Activated B cell treated with CpG ODN at 0.5 μM for 24 hours (primary cell): ENCODE measurements around the gene LIG1. TPM values are rescaled to one million over a fixed set of nuclear protein-coding genes. Genes with fewer than 3 reads are reported as not detected.

ENCODE experiments used
- ATAC-seq: fragments of 200-7000 bp; cut with Tn5 transposase; one replicate; pipeline ENCODE4 v1.10.0; 2021; ENCODE audit warnings: low read depth, mild to moderate bottlenecking, moderate library complexity
- CTCF ChIA-PET: fragments of 350-600 bp; sonication (Branson Sonifier 250); formaldehyde crosslinking; loops from one replicate; lab custom pipeline; 2021; ENCODE audit warnings: antibody characterized with exemption; lab: Charles Lee
- POLR2A ChIA-PET: fragments of 350-600 bp; sonication (Branson Sonifier 250); formaldehyde crosslinking; loops from one replicate; lab custom pipeline; 2021; ENCODE audit warnings: antibody characterized with exemption; lab: Charles Lee
- DNase-seq: peaks from one replicate; pipeline ENCODE4 v3.0.0; 2022
- H3K27ac Mint-ChIP-seq: one replicate; pipeline ENCODE4 v1.8.0; 2020; ENCODE audit warnings: mixed read lengths
- H3K27me3 Mint-ChIP-seq: one replicate; pipeline ENCODE4 v1.8.0; 2021; ENCODE audit warnings: mixed read lengths
- H3K36me3 Mint-ChIP-seq: one replicate; pipeline ENCODE4 v1.8.0; 2021; ENCODE audit warnings: low read depth, mixed read lengths
- H3K4me1 Mint-ChIP-seq: one replicate; pipeline ENCODE4 v1.8.0; 2021; ENCODE audit warnings: mixed read lengths
- H3K4me3 Mint-ChIP-seq: one replicate; pipeline ENCODE4 v1.8.0; 2020; ENCODE audit warnings: mild to moderate bottlenecking, mixed read lengths
- H3K9me3 Mint-ChIP-seq: one replicate; pipeline ENCODE4 v1.8.0; 2020; ENCODE audit warnings: mixed read lengths
- intact Hi-C: fragments of 100-400 bp; cut with micrococcal nuclease; formaldehyde crosslinking; loops from one replicate; pipeline ENCODE4 v1.15.1; 2024
- total RNA-seq: library from RNA; stranded (reverse); gene quantifications from 2 replicates; pipeline ENCODE4 v1.2.3, GENCODE V29; 2022
- TF ChIP-seq, protein P1 (sequence below): fragments of 200-600 bp; IDR thresholded peaks from one replicate; pipeline ENCODE4 v1.8.0; 2022; ENCODE audit warnings: antibody characterized with exemption, mild to moderate bottlenecking

Gene LIG1
- total RNA-seq, 1 donor from 2014 or later, result 41.8 TPM

- intact Hi-C loops, result loop anchor here (2.0 kb wide), 1 partner anchor 161 kb away; no protein-coding TSS in a partner anchor
- no peaks in the 10 kb centered on the region for H3K9me3 Mint-ChIP-seq
- TF ChIP-seq, protein P1, sequence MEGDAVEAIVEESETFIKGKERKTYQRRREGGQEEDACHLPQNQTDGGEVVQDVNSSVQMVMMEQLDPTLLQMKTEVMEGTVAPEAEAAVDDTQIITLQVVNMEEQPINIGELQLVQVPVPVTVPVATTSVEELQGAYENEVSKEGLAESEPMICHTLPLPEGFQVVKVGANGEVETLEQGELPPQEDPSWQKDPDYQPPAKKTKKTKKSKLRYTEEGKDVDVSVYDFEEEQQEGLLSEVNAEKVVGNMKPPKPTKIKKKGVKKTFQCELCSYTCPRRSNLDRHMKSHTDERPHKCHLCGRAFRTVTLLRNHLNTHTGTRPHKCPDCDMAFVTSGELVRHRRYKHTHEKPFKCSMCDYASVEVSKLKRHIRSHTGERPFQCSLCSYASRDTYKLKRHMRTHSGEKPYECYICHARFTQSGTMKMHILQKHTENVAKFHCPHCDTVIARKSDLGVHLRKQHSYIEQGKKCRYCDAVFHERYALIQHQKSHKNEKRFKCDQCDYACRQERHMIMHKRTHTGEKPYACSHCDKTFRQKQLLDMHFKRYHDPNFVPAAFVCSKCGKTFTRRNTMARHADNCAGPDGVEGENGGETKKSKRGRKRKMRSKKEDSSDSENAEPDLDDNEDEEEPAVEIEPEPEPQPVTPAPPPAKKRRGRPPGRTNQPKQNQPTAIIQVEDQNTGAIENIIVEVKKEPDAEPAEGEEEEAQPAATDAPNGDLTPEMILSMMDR, result no peak
- ChIA-PET CTCF (interaction anchor here (1.3 kb wide), 1 partner anchor 22 kb away, joined by 4 read pairs; no protein-coding TSS in a partner anchor), POLR2A (interaction anchor here (0.6 to 2.9 kb wide), 5 partner anchors 9 to 478 kb away, joined by 3 to 32 read pairs (median 4); partner anchors contain the start of gene CARD8)
- peaks cover 44% of the 10 kb centered on the region for H3K36me3 Mint-ChIP-seq
- DNase-seq, result no peak
- no peak overlapping the region for H3K4me3 Mint-ChIP-seq
- H3K4me1 Mint-ChIP-seq, result peaks cover 21% of the 10 kb centered on the region
- no peak overlapping the region for H3K27ac Mint-ChIP-seq
- H3K27me3 Mint-ChIP-seq, result no peaks in the 10 kb centered on the region
- ATAC-seq, result no peak
These were observed 1.6 kb upstream of the LIG1 start for GRCh38 chr19:48171710-48172109.

DNA sequence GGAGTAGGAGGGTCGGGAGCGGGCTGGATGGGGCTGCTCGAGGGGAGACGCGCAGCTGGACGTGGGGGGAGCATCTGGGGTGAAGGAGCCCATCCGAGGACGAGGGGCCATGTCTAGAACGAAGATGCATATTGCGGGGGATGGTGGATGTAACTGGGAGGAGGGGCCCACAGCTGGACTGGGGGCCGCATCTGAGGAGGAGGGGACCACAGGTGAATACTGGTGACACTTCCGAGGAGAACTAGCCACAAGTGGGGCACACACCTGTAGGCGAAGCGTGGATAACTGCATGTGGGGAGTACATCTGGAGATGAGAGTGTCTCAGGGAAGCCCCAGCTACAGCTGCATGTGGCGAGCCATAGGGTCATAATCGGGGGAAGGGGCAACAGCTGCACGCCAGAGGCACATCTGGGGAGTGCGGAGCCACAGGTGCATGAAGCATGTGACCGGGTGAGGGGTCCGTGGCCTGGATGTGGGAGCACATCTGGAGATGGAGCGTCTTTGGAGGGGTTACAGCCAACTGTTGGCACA is 738 bp upstream of the LIG1 start:
- peak overlapping the region; percentile 100 for H3K4me3 Mint-ChIP-seq
- no peaks in the 10 kb centered on the region for H3K9me3 Mint-ChIP-seq
- DNase-seq (peak; percentile 19), ATAC-seq (no peak)
- TF ChIP-seq, protein P1, result no peak
- no peaks in the 10 kb centered on the region for H3K27me3 Mint-ChIP-seq
- peak overlapping the region; percentile 99 for H3K27ac Mint-ChIP-seq
- peaks cover 21% of the 10 kb centered on the region for H3K4me1 Mint-ChIP-seq
- H3K36me3 Mint-ChIP-seq, result peaks cover 40% of the 10 kb centered on the region
- POLR2A ChIA-PET, result interaction anchor here (0.6 to 2.9 kb wide), 11 partner anchors 10 to 448 kb away, joined by 3 to 32 read pairs (median 4); partner anchors contain the start of genes CARD8 and RPL18
- CTCF ChIA-PET, result interaction anchor here (1.3 kb wide), 1 partner anchor 23 kb away, joined by 4 read pairs; no protein-coding TSS in a partner anchor
- intact Hi-C loops, result loop anchor here (1.0 to 2.0 kb wide), 6 partner anchors 33 to 342 kb away; partner anchors contain the start of genes CARD8 and SYNGR4

GRCh38 chr19:48169578-48169938 is 586 bp downstream of the LIG1 start:
- Mint-ChIP-seq H3K4me1 (peaks cover 21% of the 10 kb centered on the region), H3K27me3 (no peaks in the 10 kb centered on the region), H3K27ac (peak overlapping the region; percentile 99), H3K9me3 (no peaks in the 10 kb centered on the region), H3K36me3 (peaks cover 35% of the 10 kb centered on the region), H3K4me3 (peak overlapping the region; percentile 100)
- POLR2A ChIA-PET, result interaction anchor here (0.5 to 2.9 kb wide), 20 partner anchors 17 to 1881 kb away, joined by 3 to 32 read pairs (median 6); partner anchors contain the start of genes CARD8, SYNGR4 and TMEM143
- intact Hi-C loops, result no loop called here
- DNase-seq (peak; percentile 85), ATAC-seq (peak; percentile 67)
- CTCF ChIA-PET, result interaction anchor here (1.0 kb wide), 1 partner anchor 17 kb away, joined by 3 read pairs; no protein-coding TSS in a partner anchor
- TF ChIP-seq, protein P1, result no peak

DNA sequence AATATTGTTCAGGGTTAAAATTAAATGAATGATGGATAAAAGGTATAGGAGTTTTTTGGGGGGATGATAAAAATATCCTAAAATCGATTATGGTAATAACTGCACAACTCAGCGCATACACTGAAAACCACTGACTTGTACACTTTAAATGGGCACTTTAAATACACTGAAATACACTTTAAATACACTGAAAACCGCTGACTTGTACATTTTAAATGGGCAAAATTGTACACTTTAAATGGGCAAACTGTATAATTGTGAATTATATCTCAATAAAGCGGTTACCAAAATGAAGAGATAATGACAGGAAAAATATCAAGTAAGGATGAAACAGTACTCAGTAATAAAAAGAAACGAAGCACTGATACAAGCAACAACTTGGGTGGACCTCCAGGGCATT is 1.5 kb downstream of the LIG1 start:
- H3K27ac Mint-ChIP-seq, result peak overlapping the region; percentile 99
- H3K4me1 Mint-ChIP-seq, result peaks cover 21% of the 10 kb centered on the region
- ChIA-PET POLR2A (interaction anchor here (1.0 to 2.9 kb wide), 8 partner anchors 17 to 195 kb away, joined by 4 to 32 read pairs (median 8); partner anchors contain the start of genes CARD8, SYNGR4 and TMEM143), CTCF (interaction anchor here (1.0 kb wide), 1 partner anchor 16 kb away, joined by 3 read pairs; no protein-coding TSS in a partner anchor)
- no peaks in the 10 kb centered on the region for H3K27me3 Mint-ChIP-seq
- H3K36me3 Mint-ChIP-seq, result peaks cover 35% of the 10 kb centered on the region
- ATAC-seq (no peak), DNase-seq (no peak)
- TF ChIP-seq, protein P1, result no peak
- no peak overlapping the region for H3K4me3 Mint-ChIP-seq
- intact Hi-C loops, result no loop called here
- no peaks in the 10 kb centered on the region for H3K9me3 Mint-ChIP-seq

DNA sequence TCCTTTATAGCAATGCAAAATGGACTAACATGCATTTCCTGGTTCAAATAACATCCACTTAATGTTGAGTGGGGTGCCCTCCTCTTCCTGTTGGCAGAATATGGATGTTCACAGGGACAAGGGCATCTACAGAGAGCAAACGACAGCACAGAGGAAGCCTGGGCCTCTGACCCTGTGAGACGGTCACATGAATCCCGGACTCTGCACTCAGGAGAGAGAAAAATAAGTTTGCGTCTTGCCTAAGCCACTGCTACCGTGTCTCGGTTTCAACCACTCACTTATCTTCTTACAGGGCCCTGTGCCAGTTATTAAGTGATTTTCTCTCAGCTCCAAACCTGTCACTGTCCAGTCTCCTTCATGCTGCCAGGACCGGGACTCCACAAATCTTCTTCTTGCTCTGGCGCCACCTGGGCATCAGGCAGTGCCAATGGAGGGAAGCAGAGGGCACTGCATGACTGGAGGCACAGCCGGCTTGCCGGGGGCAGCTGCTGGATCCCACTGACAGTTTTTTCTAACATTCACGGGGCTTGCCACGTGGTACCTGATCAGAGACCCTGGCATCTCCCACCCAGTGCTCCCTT is 11.8 kb downstream of the LIG1 start:
- peaks cover 68% of the 10 kb centered on the region for H3K36me3 Mint-ChIP-seq

More for the DNA sequence above, 11.8 kb downstream of the LIG1 start:
- Mint-ChIP-seq H3K27ac (no peak overlapping the region), H3K4me1 (no peaks in the 10 kb centered on the region), H3K9me3 (no peaks in the 10 kb centered on the region), H3K4me3 (no peak overlapping the region), H3K27me3 (no peaks in the 10 kb centered on the region)
- intact Hi-C loops, result no loop called here
- ATAC-seq, result no peak
- DNase-seq, result no peak
- CTCF ChIA-PET, result interaction anchor here (1.3 kb wide), 1 partner anchor 51 kb away, joined by 4 read pairs; no protein-coding TSS in a partner anchor
- TF ChIP-seq, protein P1, result no peak
- POLR2A ChIA-PET, result interaction anchor here (1.2 kb wide), 1 partner anchor 36 kb away, joined by 4 read pairs; no protein-coding TSS in a partner anchor
